Measurements from ENCODE around the gene RIMKLA.

The RIMKLA gene

DNA sequence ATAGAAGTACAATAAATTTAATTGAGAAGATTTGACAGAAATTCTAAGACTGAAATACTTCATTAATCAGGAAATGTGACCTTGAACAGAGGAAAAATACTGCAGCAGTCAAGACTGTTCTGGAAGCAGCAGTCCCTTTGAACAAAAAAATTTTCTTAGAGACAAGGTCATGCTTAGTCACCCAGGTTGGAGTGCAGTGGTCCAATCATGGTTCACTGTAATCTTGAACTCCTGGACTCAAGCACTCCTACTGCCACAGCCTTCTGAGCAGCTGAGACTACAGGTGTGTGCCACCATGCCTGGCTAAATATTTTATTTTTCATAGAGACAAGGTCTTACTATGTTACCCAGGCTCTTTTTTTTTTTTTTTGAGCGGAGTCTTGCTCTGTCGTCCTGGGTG, 80.6 kb downstream of the RIMKLA start:
- DNase-seq (ENCODE audit: low read depth) = no peak
- no peak overlapping the region for H3K4me3 ChIP-seq (ENCODE audit: low read depth, low read length)
- TF ChIP-seq MYC (IDR thresholded peaks at IDR 0.05; ENCODE audit: low read depth, low read length) = no peak
- TF ChIP-seq, protein P1, sequence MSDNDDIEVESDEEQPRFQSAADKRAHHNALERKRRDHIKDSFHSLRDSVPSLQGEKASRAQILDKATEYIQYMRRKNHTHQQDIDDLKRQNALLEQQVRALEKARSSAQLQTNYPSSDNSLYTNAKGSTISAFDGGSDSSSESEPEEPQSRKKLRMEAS (IDR thresholded peaks at IDR 0.05; ENCODE audit: low read depth, low read length) = no peak

DNA sequence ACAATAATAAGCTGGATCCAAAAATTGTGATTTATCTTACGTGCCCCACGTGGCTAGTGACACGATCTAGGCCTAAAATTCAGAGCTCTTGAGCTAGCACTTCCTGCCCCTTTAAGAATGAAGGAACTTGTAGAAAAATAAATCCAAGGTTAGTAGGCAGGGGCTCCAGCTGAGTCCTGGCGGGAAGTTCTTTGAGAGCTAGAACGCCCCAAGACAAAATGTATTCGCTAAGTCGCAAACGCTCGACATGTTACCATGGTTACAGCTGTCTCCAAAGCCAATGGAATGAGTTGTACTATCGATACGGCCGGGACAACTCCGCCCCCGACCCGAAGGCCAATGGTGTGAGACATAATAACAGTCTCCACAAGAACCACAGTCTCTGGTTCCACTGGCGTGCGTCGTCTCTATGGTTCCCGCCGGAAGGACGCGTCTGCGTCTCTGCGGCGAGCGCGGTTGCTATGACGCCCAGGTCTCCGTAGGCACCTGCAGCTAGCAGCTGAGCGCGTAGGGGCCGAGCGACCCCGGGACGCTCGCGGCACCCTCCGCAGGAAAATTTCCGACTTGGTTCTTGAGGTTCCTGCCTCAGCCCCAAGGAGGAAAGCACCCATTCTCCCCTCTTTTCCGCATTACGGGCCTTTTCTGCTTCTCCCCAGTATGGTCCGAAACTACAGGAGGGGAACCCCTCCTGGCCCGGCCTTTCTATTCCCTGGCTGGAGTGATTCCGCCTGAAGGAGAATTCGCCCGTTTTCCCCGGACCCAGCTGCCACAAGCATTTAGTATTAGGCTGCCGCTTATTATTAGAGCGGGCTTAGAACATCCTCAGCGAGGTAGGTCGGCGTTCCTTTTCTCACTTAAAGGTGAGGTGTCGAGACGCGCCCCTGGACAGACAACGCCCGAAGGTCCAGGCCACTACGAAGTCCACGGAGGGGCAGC, 82.5 kb downstream of the RIMKLA start, which contains the start of gene CCDC30:
Gene CCDC30 (plus strand): TSS at position 459 of the 936 bp plus-strand sequence. CDS start 17,266 bp downstream, outside the sequence.
- peak within 1 kb of the TSS; percentile 62 for H3K4me3 ChIP-seq (ENCODE audit: low read depth, low read length)
- peak; percentile 94 for DNase-seq (ENCODE audit: low read depth)
- TF ChIP-seq, protein P1 (IDR thresholded peaks at IDR 0.05; ENCODE audit: low read depth, low read length) = no peak; the same call in 1 of the 2 replicates
- no peak for TF ChIP-seq POLR2A (IDR thresholded peaks at IDR 0.05; ENCODE audit: extremely low read depth, insufficient read length)
- no peak for TF ChIP-seq MYC (IDR thresholded peaks at IDR 0.05; ENCODE audit: low read depth, low read length)
- TF ChIP-seq, protein P2, sequence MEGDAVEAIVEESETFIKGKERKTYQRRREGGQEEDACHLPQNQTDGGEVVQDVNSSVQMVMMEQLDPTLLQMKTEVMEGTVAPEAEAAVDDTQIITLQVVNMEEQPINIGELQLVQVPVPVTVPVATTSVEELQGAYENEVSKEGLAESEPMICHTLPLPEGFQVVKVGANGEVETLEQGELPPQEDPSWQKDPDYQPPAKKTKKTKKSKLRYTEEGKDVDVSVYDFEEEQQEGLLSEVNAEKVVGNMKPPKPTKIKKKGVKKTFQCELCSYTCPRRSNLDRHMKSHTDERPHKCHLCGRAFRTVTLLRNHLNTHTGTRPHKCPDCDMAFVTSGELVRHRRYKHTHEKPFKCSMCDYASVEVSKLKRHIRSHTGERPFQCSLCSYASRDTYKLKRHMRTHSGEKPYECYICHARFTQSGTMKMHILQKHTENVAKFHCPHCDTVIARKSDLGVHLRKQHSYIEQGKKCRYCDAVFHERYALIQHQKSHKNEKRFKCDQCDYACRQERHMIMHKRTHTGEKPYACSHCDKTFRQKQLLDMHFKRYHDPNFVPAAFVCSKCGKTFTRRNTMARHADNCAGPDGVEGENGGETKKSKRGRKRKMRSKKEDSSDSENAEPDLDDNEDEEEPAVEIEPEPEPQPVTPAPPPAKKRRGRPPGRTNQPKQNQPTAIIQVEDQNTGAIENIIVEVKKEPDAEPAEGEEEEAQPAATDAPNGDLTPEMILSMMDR (IDR thresholded peaks at IDR 0.05; ENCODE audit: low read depth, low read length) = no peak

DNA sequence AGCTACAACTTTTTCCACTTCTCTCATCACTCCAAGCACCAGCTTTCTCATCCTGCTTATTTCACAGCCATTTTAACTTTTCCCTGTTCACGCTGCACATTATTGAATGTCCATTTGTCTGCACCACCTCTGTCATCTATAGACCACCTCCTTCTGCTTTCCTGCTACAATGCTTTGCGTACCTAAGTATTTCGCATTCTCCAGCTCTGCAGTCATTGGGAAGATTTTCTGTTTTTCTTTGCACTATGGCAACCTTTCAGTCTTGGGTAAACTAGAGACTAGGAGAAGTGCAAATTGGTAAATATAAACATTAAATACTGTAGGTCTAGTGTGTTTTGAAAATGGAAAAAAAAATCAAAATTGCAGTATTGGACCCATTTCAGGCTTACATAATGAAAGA, 83.3 kb downstream of the RIMKLA start:
- TF ChIP-seq POLR2A (IDR thresholded peaks at IDR 0.05; ENCODE audit: extremely low read depth, insufficient read length) = no peak
- TF ChIP-seq MYC (IDR thresholded peaks at IDR 0.05; ENCODE audit: low read depth, low read length) = no peak
- TF ChIP-seq, protein P2 (IDR thresholded peaks at IDR 0.05; ENCODE audit: low read depth, low read length) = no peak
- TF ChIP-seq, protein P1 (IDR thresholded peaks at IDR 0.05; ENCODE audit: low read depth, low read length) = no peak
- no peak for DNase-seq (ENCODE audit: low read depth)
- no peak overlapping the region for H3K4me3 ChIP-seq (ENCODE audit: low read depth, low read length)

DNA sequence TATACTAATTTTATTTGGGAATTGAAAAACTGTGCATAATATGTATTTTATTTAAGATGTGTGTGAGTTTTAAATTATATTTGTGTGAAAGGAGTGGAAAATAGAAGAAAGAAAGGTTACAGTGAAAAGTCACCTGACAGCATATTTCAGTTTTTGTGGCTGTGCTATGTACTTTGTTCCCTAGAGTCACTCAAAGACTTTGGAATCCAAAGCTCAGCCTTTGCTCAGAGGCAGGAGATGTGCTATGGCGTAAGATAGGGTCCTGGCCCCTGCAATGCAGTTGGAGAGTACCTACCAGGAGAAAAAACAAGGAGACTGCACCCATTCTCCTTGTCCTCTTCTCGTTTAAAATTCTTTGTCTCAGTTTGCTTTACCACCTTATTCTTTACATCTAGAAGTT, 85.4 kb downstream of the RIMKLA start:
- no peak overlapping the region for H3K4me3 ChIP-seq (ENCODE audit: low read depth, low read length)
- TF ChIP-seq, protein P2 (IDR thresholded peaks at IDR 0.05; ENCODE audit: low read depth, low read length) = no peak
- TF ChIP-seq, protein P1 (IDR thresholded peaks at IDR 0.05; ENCODE audit: low read depth, low read length) = no peak
- DNase-seq (ENCODE audit: low read depth) = no peak

DNA sequence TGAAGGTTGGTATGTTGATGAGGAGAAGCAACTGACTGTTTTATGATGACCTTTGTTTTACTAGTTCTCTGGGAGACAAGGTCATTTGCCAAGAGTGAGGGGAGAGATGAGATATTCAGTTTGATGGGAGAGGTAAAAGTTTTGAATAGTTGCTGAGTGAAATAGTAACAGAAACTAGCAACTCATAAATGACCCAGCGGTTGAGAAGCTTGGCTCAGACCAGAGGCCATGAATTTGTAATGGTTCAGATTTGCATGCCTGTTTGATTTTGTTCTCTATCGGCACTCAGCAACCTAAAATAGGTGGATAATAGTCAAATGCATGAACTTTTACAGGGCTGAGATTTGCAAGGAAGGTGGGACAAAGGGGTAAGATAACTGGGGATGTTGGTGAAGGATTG, 89.1 kb downstream of the RIMKLA start:
- no peak for DNase-seq (ENCODE audit: low read depth)
- H3K4me3 ChIP-seq (ENCODE audit: low read depth, low read length) = no peak overlapping the region
- no peak for TF ChIP-seq POLR2A (IDR thresholded peaks at IDR 0.05; ENCODE audit: extremely low read depth, insufficient read length)
- TF ChIP-seq MYC (IDR thresholded peaks at IDR 0.05; ENCODE audit: low read depth, low read length) = no peak
- TF ChIP-seq, protein P2 (IDR thresholded peaks at IDR 0.05; ENCODE audit: low read depth, low read length) = no peak
- TF ChIP-seq, protein P1 (IDR thresholded peaks at IDR 0.05; ENCODE audit: low read depth, low read length) = no peak
